Vagina (tissue), 2 donors: Measurements from ENCODE around the gene TTC22. TPM values are rescaled to one million over a fixed set of nuclear protein-coding genes. Genes with fewer than 3 reads are reported as not detected.
A peak's percentile ranks its signal among the peaks of the same experiment; 100 is the strongest.

Experiments
- DNase-seq, 2 donors: peaks; one replicate each; pipeline ENCODE4 v3.0.0-alpha.2; 2017; ENCODE audit errors: extremely low spot score in 2 of 2
- H3K27ac ChIP-seq: fragments of 200-600 bp; sonication (generic); one replicate; pipeline ENCODE4 v1.5.1; 2019
- H3K27me3 ChIP-seq: fragments of 200-600 bp; sonication (generic); one replicate; pipeline ENCODE4 v1.5.1; 2019
- H3K36me3 ChIP-seq, 2 donors: fragments of 200-600 bp; sonication (generic); one replicate each; pipeline ENCODE4 v1.5.1; 2017 to 2019
- H3K4me1 ChIP-seq: fragments of 200-600 bp; sonication (generic); one replicate; pipeline ENCODE4 v1.5.1; 2019
- H3K4me3 ChIP-seq, 2 donors: fragments of 200-600 bp; sonication (generic); 1 replicate in 1 of 2; 2 replicates in 1 of 2; pipeline ENCODE4 v1.5.1; 2016 to 2019
- H3K9me3 ChIP-seq: fragments of 200-600 bp; sonication (generic); one replicate; pipeline ENCODE4 v1.5.1; 2019
- CTCF ChIP-seq, 3 experiments: fragments of 450-650 bp in 2 of 3; fragments of 200-600 bp in 1 of 3; sonication (generic) in 1 of 3; IDR thresholded peaks; one replicate each; pipeline ENCODE4 v1.5.1; 2017 to 2019; ENCODE audit warnings: antibody characterized with exemption in 3 of 3, mild to moderate bottlenecking in 2 of 3, moderate library complexity in 2 of 3
- POLR2A ChIP-seq, 2 donors: fragments of 450-650 bp; IDR thresholded peaks; one replicate each; pipeline ENCODE4 v1.6.1; 2017; ENCODE audit warnings: antibody characterized with exemption in 2 of 2, mild to moderate bottlenecking in 2 of 2, moderate library complexity in 2 of 2
- POLR2AphosphoS5 ChIP-seq, 2 donors: sonication (generic); formaldehyde crosslinking; IDR thresholded peaks; one replicate each; pipeline ENCODE4 v1.9.0; 2017; ENCODE audit warnings: antibody characterized with exemption in 2 of 2, mild to moderate bottlenecking in 2 of 2, low read depth in 1 of 2; ENCODE audit not compliant: insufficient read depth in 1 of 2
- intact Hi-C: fragments of 100-400 bp; cut with DNase I; formaldehyde crosslinking; loops from one replicate; pipeline ENCODE4 v1.15.1; 2023
- total RNA-seq: library from RNA; depleted of rRNA; stranded (reverse); fragments of >200 nt; gene quantifications from one replicate; pipeline ENCODE4 v1.2.3, GENCODE V29; 2016

Gene TTC22
- total RNA-seq, 1 donor from 2014 or later, result 43.5 TPM

- Histone ChIP-seq H3K9me3 (no peaks in the 10 kb centered on the region), H3K4me1 (no peaks in the 10 kb centered on the region), H3K27me3 (no peaks in the 10 kb centered on the region), H3K4me3 (no peak overlapping the region), H3K27ac (no peak overlapping the region), H3K36me3 (no peaks in the 10 kb centered on the region)
- peak in 1 of 2 donors; percentile 29 for DNase-seq
- intact Hi-C loops, result no loop called here
- TF ChIP-seq POLR2AphosphoS5 (IDR thresholded peaks at IDR 0.05; ENCODE audit: insufficient read depth in 1 of 2, low read depth in 1 of 2), result no peak
- no peak for TF ChIP-seq POLR2A (IDR thresholded peaks at IDR 0.05)
- no peak for TF ChIP-seq CTCF (IDR thresholded peaks at IDR 0.05)
Observed at GRCh38 chr1:54815086-54815876, 14.2 kb upstream of the TTC22 start.

GRCh38 chr1:54814571-54814970, 13.4 kb upstream of the TTC22 start:
- Histone ChIP-seq H3K36me3 (no peaks in the 10 kb centered on the region), H3K4me3 (no peak overlapping the region), H3K4me1 (no peaks in the 10 kb centered on the region), H3K9me3 (no peaks in the 10 kb centered on the region), H3K27ac (no peak overlapping the region), H3K27me3 (no peaks in the 10 kb centered on the region)
- intact Hi-C loops, result no loop called here
- peak; percentile 76 to 84 for DNase-seq
- no peak for TF ChIP-seq CTCF (IDR thresholded peaks at IDR 0.05)
- no peak for TF ChIP-seq POLR2A (IDR thresholded peaks at IDR 0.05)
- TF ChIP-seq POLR2AphosphoS5 (IDR thresholded peaks at IDR 0.05; ENCODE audit: insufficient read depth in 1 of 2, low read depth in 1 of 2), result no peak

- Histone ChIP-seq H3K4me3 (no peak overlapping the region), H3K36me3 (no peaks in the 10 kb centered on the region), H3K27ac (no peak overlapping the region), H3K27me3 (no peaks in the 10 kb centered on the region), H3K4me1 (no peaks in the 10 kb centered on the region), H3K9me3 (no peaks in the 10 kb centered on the region)
- TF ChIP-seq POLR2AphosphoS5 (IDR thresholded peaks at IDR 0.05; ENCODE audit: insufficient read depth in 1 of 2, low read depth in 1 of 2) (no peak), CTCF (IDR thresholded peaks at IDR 0.05) (no peak)
- intact Hi-C loops, result no loop called here
- peak; percentile 64 to 71 for DNase-seq
Observed at GRCh38 chr1:54814126-54814498, 13.0 kb upstream of the TTC22 start.

- Histone ChIP-seq H3K4me1 (no peaks in the 10 kb centered on the region), H3K27ac (no peak overlapping the region), H3K4me3 (no peak overlapping the region), H3K27me3 (no peaks in the 10 kb centered on the region), H3K9me3 (no peaks in the 10 kb centered on the region), H3K36me3 (no peaks in the 10 kb centered on the region)
- DNase-seq, result peak; percentile 52 to 74
- intact Hi-C loops, result no loop called here
- TF ChIP-seq POLR2AphosphoS5 (IDR thresholded peaks at IDR 0.05; ENCODE audit: insufficient read depth in 1 of 2, low read depth in 1 of 2) (no peak), POLR2A (IDR thresholded peaks at IDR 0.05) (no peak), CTCF (IDR thresholded peaks at IDR 0.05) (no peak)
Observed at GRCh38 chr1:54813485-54814125, 12.5 kb upstream of the TTC22 start.
